Activated CD4-positive, alpha-beta T cell treated with anti-CD3 and anti-CD28 coated beads, Interleukin-2, amount 10 ng/mL, durations not matched to agents 7 days and 5 days (primary cell): ENCODE data around the gene CHD9. TPM values are rescaled to one million over a fixed set of nuclear protein-coding genes. Genes with fewer than 3 reads are reported as not detected.
"Not testable (repeated sequence)": the region's sequence is repeated elsewhere in the genome, so short reads cannot be mapped to it uniquely, and the experiment has no call there.

ENCODE experiments used
- CTCF ChIA-PET: fragments of 350-600 bp; sonication (Branson Sonifier 250); formaldehyde crosslinking; loops from one replicate; lab custom pipeline; 2021; ENCODE audit warnings: antibody characterized with exemption; lab: Charles Lee
- POLR2A ChIA-PET: fragments of 350-600 bp; sonication (Branson Sonifier 250); formaldehyde crosslinking; loops from one replicate; lab custom pipeline; 2021; ENCODE audit warnings: antibody characterized with exemption; lab: Charles Lee
- DNase-seq: peaks from one replicate; pipeline ENCODE4 v3.0.0-alpha.2; 2020
- H3K27ac Mint-ChIP-seq: one replicate; pipeline ENCODE4 v1.8.0; 2021; ENCODE audit warnings: mild to moderate bottlenecking, moderate library complexity, mixed read lengths
- H3K27me3 Mint-ChIP-seq: one replicate; pipeline ENCODE4 v1.8.0; 2021; ENCODE audit warnings: mixed read lengths
- H3K36me3 Mint-ChIP-seq: one replicate; pipeline ENCODE4 v1.8.0; 2021; ENCODE audit warnings: low read depth, mixed read lengths
- H3K4me1 Mint-ChIP-seq: one replicate; pipeline ENCODE4 v1.8.0; 2021; ENCODE audit warnings: mixed read lengths
- H3K4me3 Mint-ChIP-seq: one replicate; pipeline ENCODE4 v1.8.0; 2021; ENCODE audit warnings: mild to moderate bottlenecking, moderate library complexity, mixed read lengths
- H3K9me3 Mint-ChIP-seq: one replicate; pipeline ENCODE4 v1.8.0; 2021; ENCODE audit warnings: mixed read lengths
- total RNA-seq, 2 experiments: library from RNA; stranded (reverse); gene quantifications; one replicate each; pipeline ENCODE4 v1.2.3, GENCODE V29; 2021

Gene CHD9
- total RNA-seq, 2 experiments from 2014 or later: 20.5 to 23.9 TPM

DNA sequence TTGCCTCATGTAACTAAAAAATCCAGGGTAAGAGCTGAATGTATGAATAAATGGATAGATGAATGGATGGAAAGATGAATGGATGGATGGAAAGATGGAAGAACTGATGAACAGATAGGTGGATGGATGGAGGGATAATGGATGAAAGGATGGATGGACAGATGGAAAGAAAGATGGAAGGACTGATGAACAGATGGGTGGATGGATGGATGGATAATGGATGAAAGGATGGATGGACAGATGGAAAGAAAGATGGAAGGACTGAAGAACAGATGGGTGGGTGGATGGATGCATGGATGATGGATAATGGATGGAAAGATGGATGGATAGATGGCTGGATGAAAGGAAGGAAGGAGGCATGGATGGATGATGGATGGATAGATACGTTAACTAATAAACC lies 14.0 kb upstream of the CHD9 start:
- Mint-ChIP-seq H3K9me3 (no peaks in the 10 kb centered on the region), H3K4me1 (no peaks in the 10 kb centered on the region), H3K36me3 (no peaks in the 10 kb centered on the region), H3K27ac (no peak overlapping the region), H3K4me3 (no peak overlapping the region), H3K27me3 (peaks cover 2% of the 10 kb centered on the region)
- CTCF ChIA-PET: no interaction called here
- no peak for DNase-seq
- POLR2A ChIA-PET: interaction anchor here (0.6 kb wide), 1 partner anchor 192 kb away, joined by 3 read pairs; no protein-coding TSS in a partner anchor

DNA sequence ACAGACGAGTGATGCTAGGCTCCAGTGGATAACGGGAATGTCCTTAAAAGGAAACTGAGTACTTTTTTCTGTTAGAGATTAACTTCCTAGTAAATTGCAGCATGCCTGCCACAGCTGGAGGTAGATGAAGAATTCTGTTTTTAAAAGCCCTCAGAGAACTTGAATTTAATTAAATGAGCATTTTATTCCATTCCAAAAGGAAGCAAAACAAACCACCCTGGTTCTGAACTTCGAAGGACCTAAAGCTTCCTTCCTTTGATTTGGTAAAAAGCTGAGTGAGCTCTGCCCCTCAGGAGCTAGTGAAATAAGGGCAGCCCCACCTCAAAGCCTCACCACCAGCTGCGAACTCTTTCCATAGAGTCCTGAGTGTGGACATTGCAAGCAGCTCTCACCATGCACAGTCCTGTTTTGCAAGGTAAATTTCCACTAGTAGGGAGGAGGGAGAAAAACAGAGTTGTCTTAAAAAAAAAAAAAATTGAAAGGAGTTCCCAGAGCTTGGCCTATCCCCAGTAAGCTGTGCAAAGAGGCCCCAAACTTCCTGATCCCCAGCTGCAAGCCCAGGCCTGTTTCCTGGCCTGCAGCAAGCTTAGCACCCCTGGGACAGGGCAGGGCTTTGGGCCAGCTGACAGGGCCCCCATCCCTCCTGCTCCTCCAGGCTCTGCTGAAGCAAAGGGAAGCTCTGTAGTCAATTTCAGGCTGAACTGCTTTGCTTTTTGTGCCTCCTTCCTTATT lies 13.3 kb upstream of the CHD9 start:
- peaks cover 2% of the 10 kb centered on the region for H3K27me3 Mint-ChIP-seq
- DNase-seq: no peak
- ChIA-PET CTCF (interaction anchor here (0.7 kb wide), 1 partner anchor 1356 kb away, joined by 3 read pairs; no protein-coding TSS in a partner anchor), POLR2A (interaction anchor here (0.6 kb wide), 1 partner anchor 191 kb away, joined by 3 read pairs; no protein-coding TSS in a partner anchor)
- H3K36me3 Mint-ChIP-seq: no peaks in the 10 kb centered on the region
- H3K4me1 Mint-ChIP-seq: no peaks in the 10 kb centered on the region
- H3K27ac Mint-ChIP-seq: no peak overlapping the region
- H3K9me3 Mint-ChIP-seq: no peaks in the 10 kb centered on the region
- no peak overlapping the region for H3K4me3 Mint-ChIP-seq

DNA sequence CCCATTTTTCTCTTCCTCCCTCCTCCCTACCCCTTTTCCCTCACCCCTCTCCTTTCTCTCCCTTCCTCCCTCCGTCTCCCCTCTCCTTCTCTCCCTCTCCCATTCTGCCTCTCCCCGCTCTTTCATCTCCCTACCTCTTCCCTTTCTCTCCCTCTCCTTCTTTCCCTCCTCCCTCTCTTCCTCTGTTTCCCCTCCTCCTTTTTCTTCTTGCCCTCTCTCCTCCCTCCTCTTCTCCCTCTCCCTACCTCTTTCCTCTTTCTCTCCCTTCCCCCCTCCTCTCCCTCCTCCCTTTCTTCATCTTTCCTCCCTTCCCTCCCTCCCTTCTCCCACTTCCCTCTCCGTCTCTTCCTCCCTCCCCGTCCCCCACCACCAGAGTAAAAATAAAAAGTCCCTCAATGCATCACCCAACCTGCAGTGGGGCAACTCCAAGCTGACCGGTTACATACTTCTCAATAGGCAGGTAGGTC lies 12.5 kb upstream of the CHD9 start:
- Mint-ChIP-seq H3K4me3 (no peak overlapping the region), H3K27me3 (peaks cover 2% of the 10 kb centered on the region), H3K4me1 (no peaks in the 10 kb centered on the region), H3K27ac (no peak overlapping the region), H3K36me3 (no peaks in the 10 kb centered on the region), H3K9me3 (no peaks in the 10 kb centered on the region)
- CTCF ChIA-PET: interaction anchor here (0.7 kb wide), 1 partner anchor 1355 kb away, joined by 3 read pairs; no protein-coding TSS in a partner anchor
- no peak for DNase-seq
- POLR2A ChIA-PET: no interaction called here

DNA sequence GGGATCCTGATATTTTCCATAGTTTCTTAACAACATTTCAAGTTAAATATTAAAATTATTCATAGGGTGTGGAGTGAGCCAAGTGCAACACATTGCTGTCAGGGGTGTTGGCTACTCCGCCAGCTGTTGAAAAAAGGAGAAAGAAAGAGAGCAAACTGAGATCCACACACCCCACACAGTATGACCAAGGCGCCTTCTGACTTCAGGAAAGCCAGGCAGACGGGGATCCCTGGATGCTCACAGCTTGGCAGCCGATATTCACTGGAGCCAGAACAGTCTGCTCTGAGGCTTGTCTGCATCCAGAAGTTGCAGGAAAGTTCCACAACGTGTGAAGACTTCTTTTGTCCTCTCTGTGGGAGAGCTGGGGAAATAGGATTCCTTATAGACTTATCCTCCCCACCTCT lies 11.4 kb upstream of the CHD9 start:
- POLR2A ChIA-PET: no interaction called here
- H3K4me1 Mint-ChIP-seq: no peaks in the 10 kb centered on the region

DNA sequence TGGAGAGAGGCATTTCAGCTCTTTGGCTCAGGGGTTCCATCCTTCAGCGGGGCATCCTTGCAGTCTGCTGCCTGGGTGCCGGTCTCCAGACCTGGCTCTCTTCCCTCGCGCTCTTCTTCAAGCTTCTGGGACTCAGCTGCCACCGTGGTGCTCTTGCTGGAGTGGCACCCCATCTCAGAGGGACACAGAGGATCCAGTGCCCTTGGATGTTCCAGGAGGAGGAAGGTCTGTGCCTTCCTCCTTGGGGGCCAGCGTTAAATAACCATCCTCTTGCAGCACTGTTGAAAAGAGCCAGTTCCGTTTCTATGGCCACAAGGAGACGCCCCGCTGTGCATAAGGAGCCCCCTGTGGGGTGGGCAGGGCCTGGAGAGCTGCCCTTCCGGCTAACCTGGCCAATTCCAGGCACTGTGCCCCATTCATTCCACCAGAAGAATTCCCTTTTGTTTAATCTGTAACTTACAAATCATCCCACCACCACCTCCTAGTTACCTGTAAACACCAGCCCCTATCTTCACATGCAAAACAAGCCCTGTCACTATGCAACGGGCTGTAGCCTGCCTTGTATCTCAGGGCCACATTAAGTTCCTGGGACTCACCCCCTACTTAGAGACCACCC lies 10.7 kb upstream of the CHD9 start:
- POLR2A ChIA-PET: no interaction called here

More for the DNA sequence above, 11.4 kb upstream of the CHD9 start:
- Mint-ChIP-seq H3K27me3 (peaks cover 2% of the 10 kb centered on the region), H3K27ac (no peak overlapping the region), H3K36me3 (no peaks in the 10 kb centered on the region), H3K9me3 (no peaks in the 10 kb centered on the region), H3K4me3 (no peak overlapping the region)
- CTCF ChIA-PET: interaction anchor here (2.0 kb wide), 1 partner anchor 12 kb away, joined by 7 read pairs; the partner anchor contains the start of gene CHD9
- no peak for DNase-seq

DNA sequence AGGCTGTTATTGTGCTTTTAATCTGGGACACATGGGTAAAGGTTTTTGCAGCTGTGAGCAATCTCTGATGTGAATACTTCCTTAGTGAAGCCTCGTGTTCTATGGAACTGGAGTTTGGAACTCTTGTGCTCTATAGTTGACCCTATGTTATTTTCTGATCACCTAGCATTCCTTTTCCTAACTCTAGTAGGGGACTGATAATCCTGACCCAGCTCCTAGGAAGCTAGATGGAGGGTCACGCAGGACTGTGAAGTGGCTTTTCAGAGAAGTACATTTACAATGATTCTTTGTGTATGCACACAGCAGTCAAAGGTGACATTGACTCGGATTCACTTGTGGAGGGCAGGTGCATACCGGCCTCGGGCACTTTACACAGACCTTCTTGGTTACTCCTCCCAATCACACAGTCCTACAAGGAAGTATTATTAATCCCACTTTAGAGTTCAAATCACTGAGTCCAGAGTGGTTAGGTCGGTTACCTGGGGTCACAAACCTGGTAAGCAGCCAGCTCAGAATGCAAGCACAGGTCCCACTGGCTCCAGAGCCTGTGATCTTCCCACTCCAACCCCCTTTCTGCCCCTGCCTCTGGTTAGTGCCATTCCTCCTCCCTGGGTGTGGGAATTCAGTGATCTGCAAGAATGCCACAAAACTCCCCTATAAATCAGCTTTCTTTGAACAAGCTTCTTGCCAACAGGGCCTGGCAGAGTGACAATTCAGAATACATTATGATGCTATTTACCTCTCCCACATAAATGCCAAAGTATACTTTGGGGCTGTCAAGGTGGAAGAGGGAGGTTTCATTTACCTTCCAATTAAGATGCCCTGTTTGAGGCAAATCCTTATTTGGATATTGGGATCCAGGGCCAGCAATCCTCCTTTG lies 9.2 kb upstream of the CHD9 start:
- no peaks in the 10 kb centered on the region for H3K36me3 Mint-ChIP-seq

More for the DNA sequence above, 10.7 kb upstream of the CHD9 start:
- H3K27ac Mint-ChIP-seq: no peak overlapping the region
- H3K9me3 Mint-ChIP-seq: no peaks in the 10 kb centered on the region
- H3K27me3 Mint-ChIP-seq: peaks cover 2% of the 10 kb centered on the region
- CTCF ChIA-PET: interaction anchor here (0.6 to 2.0 kb wide), 2 partner anchors 11 to 496 kb away, joined by 3 to 7 read pairs; partner anchors contain the start of gene CHD9
- DNase-seq: no peak
- no peak overlapping the region for H3K4me3 Mint-ChIP-seq
- no peaks in the 10 kb centered on the region for H3K36me3 Mint-ChIP-seq
- H3K4me1 Mint-ChIP-seq: no peaks in the 10 kb centered on the region

DNA sequence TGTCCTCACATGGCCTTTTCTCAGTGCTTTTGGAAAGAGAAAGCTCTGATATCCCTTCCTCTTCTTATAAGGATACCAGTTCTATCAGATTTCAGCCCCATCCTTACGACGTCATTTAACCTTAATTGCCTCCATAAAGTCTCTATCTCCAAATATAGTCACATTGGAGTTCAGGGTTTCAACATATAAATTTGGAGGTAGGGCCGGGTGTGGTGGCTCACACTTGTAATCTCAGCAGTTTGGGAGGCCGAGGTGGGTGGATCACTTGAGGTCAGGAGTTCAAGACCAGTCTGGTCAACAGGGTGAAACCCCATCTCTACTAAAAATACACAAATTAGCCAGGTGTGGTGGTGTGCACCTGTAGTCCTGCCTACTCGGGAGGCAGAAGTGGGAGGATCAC lies 7.3 kb upstream of the CHD9 start:
- H3K9me3 Mint-ChIP-seq, CTCF ChIA-PET, POLR2A ChIA-PET, DNase-seq, H3K27ac Mint-ChIP-seq, H3K4me3 Mint-ChIP-seq, H3K27me3 Mint-ChIP-seq, H3K36me3 Mint-ChIP-seq, H3K4me1 Mint-ChIP-seq: not testable (repeated sequence)

More for the DNA sequence above, 9.2 kb upstream of the CHD9 start:
- ChIA-PET CTCF (interaction anchor here (0.6 kb wide), 1 partner anchor 1769 kb away, joined by 3 read pairs; no protein-coding TSS in a partner anchor), POLR2A (no interaction called here)
- no peak overlapping the region for H3K4me3 Mint-ChIP-seq
- H3K4me1 Mint-ChIP-seq: no peaks in the 10 kb centered on the region
- DNase-seq: no peak
- no peak overlapping the region for H3K27ac Mint-ChIP-seq
- H3K9me3 Mint-ChIP-seq: no peaks in the 10 kb centered on the region
- H3K27me3 Mint-ChIP-seq: peaks cover 2% of the 10 kb centered on the region

DNA sequence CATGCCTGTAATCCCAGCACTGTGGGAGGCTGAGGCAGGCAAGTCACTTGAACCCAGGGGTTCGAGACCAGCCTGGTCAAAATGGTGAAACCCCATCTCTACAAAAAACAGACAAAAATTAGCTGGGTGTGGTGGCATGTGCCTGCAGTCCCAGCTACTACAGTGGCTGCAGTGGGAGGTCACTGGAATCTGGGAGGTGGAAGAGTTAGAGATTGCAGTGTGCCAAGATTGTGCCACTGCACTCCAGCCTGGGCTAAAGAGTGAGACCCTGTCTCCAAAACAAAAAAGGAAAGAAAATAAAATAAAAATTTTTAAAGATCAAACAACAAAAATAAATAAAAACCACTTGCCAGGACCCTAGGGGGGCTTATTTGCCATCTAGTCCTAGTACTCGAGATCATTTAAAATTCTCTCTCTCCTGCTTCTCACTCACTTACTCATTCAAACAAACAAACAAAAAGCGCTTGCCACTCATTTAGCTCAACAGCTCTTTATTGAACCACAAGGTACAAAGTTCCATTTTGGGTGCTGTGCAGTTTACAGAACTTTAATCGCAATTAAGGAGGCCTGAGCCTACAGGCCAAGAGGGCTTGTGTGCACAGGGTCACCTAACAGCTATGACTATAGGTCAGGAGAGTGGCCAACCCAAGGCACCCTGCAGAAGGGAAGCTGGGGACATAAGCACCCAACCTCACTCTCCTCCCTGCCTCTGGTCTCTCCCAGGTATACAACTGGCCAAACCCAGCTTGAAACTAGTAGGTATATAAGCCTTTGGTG lies 6.5 kb upstream of the CHD9 start:
- no peak overlapping the region for H3K4me3 Mint-ChIP-seq
- no peak for DNase-seq
- POLR2A ChIA-PET: no interaction called here
- no peaks in the 10 kb centered on the region for H3K9me3 Mint-ChIP-seq
- CTCF ChIA-PET: interaction anchor here (0.6 kb wide), 1 partner anchor 260 kb away, joined by 3 read pairs; no protein-coding TSS in a partner anchor
- H3K36me3 Mint-ChIP-seq: no peaks in the 10 kb centered on the region
- H3K27me3 Mint-ChIP-seq: no peaks in the 10 kb centered on the region
- peaks cover 11% of the 10 kb centered on the region for H3K4me1 Mint-ChIP-seq
- H3K27ac Mint-ChIP-seq: no peak overlapping the region

DNA sequence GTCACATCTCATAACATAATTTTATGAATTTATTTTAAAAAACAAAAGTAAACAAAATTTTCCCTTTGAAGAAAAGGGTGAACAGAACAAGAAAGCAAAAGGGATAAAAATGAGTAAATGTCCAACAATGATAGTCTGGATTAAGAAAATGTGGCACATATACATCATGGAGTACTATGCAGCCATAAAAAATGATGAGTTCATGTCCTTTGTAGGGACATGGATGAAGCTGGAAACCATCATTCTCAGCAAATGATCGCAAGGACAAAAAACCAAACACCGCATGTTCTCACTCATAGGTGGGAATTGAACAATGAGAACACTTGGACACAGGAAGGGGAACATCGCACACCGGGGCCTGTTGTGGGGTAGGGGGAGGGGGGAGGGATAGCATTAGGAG lies 3.5 kb upstream of the CHD9 start:
- DNase-seq, H3K4me3 Mint-ChIP-seq, H3K27ac Mint-ChIP-seq, POLR2A ChIA-PET, H3K36me3 Mint-ChIP-seq, H3K27me3 Mint-ChIP-seq, H3K9me3 Mint-ChIP-seq: not testable (repeated sequence)
- CTCF ChIA-PET: interaction anchor here (0.7 kb wide), 1 partner anchor 203 kb away, joined by 3 read pairs; no protein-coding TSS in a partner anchor
- peaks cover 29% of the 10 kb centered on the region for H3K4me1 Mint-ChIP-seq

DNA sequence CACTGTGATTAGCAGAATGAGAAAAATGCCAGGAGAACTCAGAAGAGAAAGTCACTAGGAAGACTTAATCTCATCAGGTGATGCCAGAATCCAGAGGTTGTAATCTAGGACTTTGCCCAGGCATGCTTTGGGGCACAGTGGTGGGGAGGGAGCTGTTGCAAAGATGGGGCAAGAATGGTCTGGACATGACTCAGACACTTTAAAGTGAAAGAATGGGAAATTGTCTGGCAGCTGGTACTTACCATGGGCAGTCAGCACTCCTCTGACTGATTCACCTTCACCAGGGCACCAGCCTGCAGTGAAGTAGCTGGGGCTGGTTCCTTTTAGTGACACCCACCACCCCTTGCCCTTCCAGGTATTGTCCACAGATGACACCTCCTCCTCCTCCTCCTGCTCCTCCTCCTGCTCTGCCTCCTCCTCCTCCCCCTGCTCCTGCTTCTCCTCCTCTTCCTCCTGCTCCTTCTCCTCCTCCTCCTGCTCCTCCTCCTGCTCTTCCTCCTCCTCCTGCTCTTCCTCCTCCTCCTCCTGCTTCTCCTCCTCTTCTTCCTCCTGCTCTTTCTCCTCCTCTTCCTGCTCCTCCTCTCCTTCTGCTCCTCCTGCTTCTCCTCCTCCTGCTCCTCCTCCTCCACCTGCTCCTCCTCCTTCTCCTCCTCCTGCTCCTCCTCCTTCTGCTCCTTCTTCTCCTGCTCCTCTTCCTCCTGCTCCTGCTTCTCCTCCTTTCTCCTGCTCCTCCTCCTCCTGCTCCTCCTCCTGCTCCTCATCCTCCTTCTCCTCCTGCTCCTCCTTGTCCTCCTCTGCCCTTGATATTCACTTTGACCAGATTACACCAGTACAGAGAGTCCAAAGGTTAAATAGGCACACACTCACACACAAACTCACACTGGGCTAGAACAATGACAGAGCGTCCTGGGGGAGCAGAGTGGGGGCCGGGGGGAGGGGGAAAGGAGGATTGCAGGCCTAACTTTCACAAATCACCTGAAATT lies 2.0 kb upstream of the CHD9 start, which contains the start of gene CHD9NB:
Gene CHD9NB, minus strand, starts transcription at position 379 of the 983 bp plus-strand sequence. CDS start 8,739 bp downstream, outside the sequence.
- ChIA-PET CTCF (interaction anchor here (0.6 to 0.7 kb wide), 2 partner anchors 101 to 491 kb away, joined by 4 to 5 read pairs; no protein-coding TSS in a partner anchor), POLR2A (no interaction called here)
- H3K27ac Mint-ChIP-seq: peak within 1 kb of the TSS; percentile 13
- H3K4me3 Mint-ChIP-seq: peak within 1 kb of the TSS; percentile 12
- DNase-seq: no peak
- H3K36me3 Mint-ChIP-seq: no peaks in the 10 kb centered on the region
- H3K9me3 Mint-ChIP-seq: no peaks in the 10 kb centered on the region
- no peaks in the 10 kb centered on the region for H3K27me3 Mint-ChIP-seq
- peaks cover 36% of the 10 kb centered on the region for H3K4me1 Mint-ChIP-seq
